Activated T-cell treated with anti-CD3 and anti-CD28 coated beads, Interleukin-2, amount 50 U/mL, for 4 hours (primary cell): Measurements from ENCODE around the gene GALNT17. TPM values are rescaled to one million over a fixed set of nuclear protein-coding genes. Genes with fewer than 3 reads are reported as not detected.
A peak's percentile ranks its signal among the peaks of the same experiment; 100 is the strongest.

Source experiments
- ATAC-seq, 2 donors: fragments of 200-7000 bp; cut with Tn5 transposase; one replicate each; pipeline ENCODE4 v1.10.0; 2021
- DNase-seq: peaks from one replicate; pipeline ENCODE4 v3.0.0-alpha.2; 2020
- H3K27me3 Mint-ChIP-seq: one replicate; pipeline ENCODE4 v1.8.0; 2021; ENCODE audit warnings: low read depth, mixed read lengths
- H3K36me3 Mint-ChIP-seq: one replicate; pipeline ENCODE4 v1.8.0; 2022; ENCODE audit warnings: mixed read lengths; ENCODE audit not compliant: insufficient read depth
- H3K4me1 Mint-ChIP-seq: one replicate; pipeline ENCODE4 v1.8.0; 2021; ENCODE audit warnings: low read depth, mixed read lengths
- H3K4me3 Mint-ChIP-seq: one replicate; pipeline ENCODE4 v1.8.0; 2021; ENCODE audit warnings: mild to moderate bottlenecking, moderate library complexity, mixed read lengths
- H3K9me3 Mint-ChIP-seq: one replicate; pipeline ENCODE4 v1.8.0; 2021; ENCODE audit warnings: mixed read lengths
- total RNA-seq, 3 donors: library from RNA; stranded (reverse); gene quantifications; one replicate each; pipeline ENCODE4 v1.2.1, GENCODE V29; 2021

Gene GALNT17
- under 1 TPM in 1 of 3 donors, not detected in 2; 0.30 TPM for total RNA-seq

GRCh38 chr7:71132127-71132376 lies at the start of gene GALNT17:
Gene GALNT17, plus strand, starts transcription at chr7:71132144.
- Mint-ChIP-seq H3K36me3 (no peaks in the 10 kb centered on the region), H3K27me3 (peaks cover 27% of the 10 kb centered on the region), H3K4me3 (no peak within 1 kb of the TSS), H3K4me1 (no peaks in the 10 kb centered on the region), H3K9me3 (no peaks in the 10 kb centered on the region)
- ATAC-seq, result peak in 1 of 2 donors; percentile 17
- DNase-seq, result no peak

- H3K4me1 Mint-ChIP-seq, result no peaks in the 10 kb centered on the region
- no peaks in the 10 kb centered on the region for H3K27me3 Mint-ChIP-seq
- no peak for ATAC-seq
- peaks cover 24% of the 10 kb centered on the region for H3K9me3 Mint-ChIP-seq
- H3K4me3 Mint-ChIP-seq, result no peak overlapping the region
- no peaks in the 10 kb centered on the region for H3K36me3 Mint-ChIP-seq
- DNase-seq, result no peak
Measured at GRCh38 chr7:71095266-71095860, 36.6 kb upstream of the GALNT17 start.

GRCh38 chr7:71096351-71096750 lies 35.6 kb upstream of the GALNT17 start:
- H3K9me3 Mint-ChIP-seq, result peaks cover 19% of the 10 kb centered on the region
- H3K4me1 Mint-ChIP-seq, result no peaks in the 10 kb centered on the region
- H3K4me3 Mint-ChIP-seq, result no peak overlapping the region
- DNase-seq (no peak), ATAC-seq (no peak)
- H3K36me3 Mint-ChIP-seq, result no peaks in the 10 kb centered on the region
- no peaks in the 10 kb centered on the region for H3K27me3 Mint-ChIP-seq

GRCh38 chr7:71106226-71106625 lies 25.7 kb upstream of the GALNT17 start:
- ATAC-seq (no peak), DNase-seq (no peak)
- Mint-ChIP-seq H3K36me3 (no peaks in the 10 kb centered on the region), H3K4me3 (no peak overlapping the region), H3K4me1 (no peaks in the 10 kb centered on the region), H3K27me3 (no peaks in the 10 kb centered on the region), H3K9me3 (peaks cover 12% of the 10 kb centered on the region)

GRCh38 chr7:71112436-71112835 lies 19.5 kb upstream of the GALNT17 start:
- Mint-ChIP-seq H3K36me3 (no peaks in the 10 kb centered on the region), H3K27me3 (no peaks in the 10 kb centered on the region), H3K4me3 (no peak overlapping the region), H3K9me3 (peaks cover 10% of the 10 kb centered on the region), H3K4me1 (no peaks in the 10 kb centered on the region)
- DNase-seq, result no peak
- no peak for ATAC-seq

- no peaks in the 10 kb centered on the region for H3K4me1 Mint-ChIP-seq
- DNase-seq (no peak), ATAC-seq (no peak)
- no peaks in the 10 kb centered on the region for H3K27me3 Mint-ChIP-seq
- no peaks in the 10 kb centered on the region for H3K36me3 Mint-ChIP-seq
- H3K4me3 Mint-ChIP-seq, result no peak overlapping the region
- H3K9me3 Mint-ChIP-seq, result peaks cover 3% of the 10 kb centered on the region
Measured at GRCh38 chr7:71120096-71120495, 11.8 kb upstream of the GALNT17 start.

- no peak for ATAC-seq
- no peaks in the 10 kb centered on the region for H3K9me3 Mint-ChIP-seq
Measured at GRCh38 chr7:71129126-71129525, 2.8 kb upstream of the GALNT17 start.

GRCh38 chr7:71130031-71130679 lies 1.8 kb upstream of the GALNT17 start:
- DNase-seq (no peak), ATAC-seq (no peak)
- Mint-ChIP-seq H3K4me3 (no peak overlapping the region), H3K9me3 (no peaks in the 10 kb centered on the region), H3K27me3 (peaks cover 27% of the 10 kb centered on the region), H3K36me3 (no peaks in the 10 kb centered on the region), H3K4me1 (no peaks in the 10 kb centered on the region)

More at GRCh38 chr7:71129126-71129525, 2.8 kb upstream of the GALNT17 start:
- H3K36me3 Mint-ChIP-seq, result no peaks in the 10 kb centered on the region
- H3K4me3 Mint-ChIP-seq, result no peak overlapping the region
- H3K27me3 Mint-ChIP-seq, result peaks cover 22% of the 10 kb centered on the region
- H3K4me1 Mint-ChIP-seq, result no peaks in the 10 kb centered on the region
- no peak for DNase-seq

GRCh38 chr7:71131256-71132126 lies 453 bp upstream of the GALNT17 start:
- no peaks in the 10 kb centered on the region for H3K36me3 Mint-ChIP-seq
- H3K27me3 Mint-ChIP-seq, result peaks cover 27% of the 10 kb centered on the region
- H3K4me1 Mint-ChIP-seq, result no peaks in the 10 kb centered on the region
- H3K9me3 Mint-ChIP-seq, result no peaks in the 10 kb centered on the region
- H3K4me3 Mint-ChIP-seq, result no peak overlapping the region
- no peak for DNase-seq
- peak in 1 of 2 donors; percentile 54 for ATAC-seq

GRCh38 chr7:71132377-71133231 lies 660 bp downstream of the GALNT17 start:
- no peaks in the 10 kb centered on the region for H3K9me3 Mint-ChIP-seq
- H3K4me3 Mint-ChIP-seq, result no peak overlapping the region
- ATAC-seq (no peak), DNase-seq (no peak)
- no peaks in the 10 kb centered on the region for H3K36me3 Mint-ChIP-seq
- H3K4me1 Mint-ChIP-seq, result no peaks in the 10 kb centered on the region
- peaks cover 27% of the 10 kb centered on the region for H3K27me3 Mint-ChIP-seq

GRCh38 chr7:71133232-71133622 lies 1.3 kb downstream of the GALNT17 start:
- Mint-ChIP-seq H3K36me3 (no peaks in the 10 kb centered on the region), H3K4me3 (no peak overlapping the region), H3K4me1 (no peaks in the 10 kb centered on the region), H3K27me3 (peaks cover 27% of the 10 kb centered on the region), H3K9me3 (peaks cover 4% of the 10 kb centered on the region)
- DNase-seq (no peak), ATAC-seq (no peak)

GRCh38 chr7:71133856-71134255 lies 1.9 kb downstream of the GALNT17 start:
- ATAC-seq (no peak), DNase-seq (no peak)
- Mint-ChIP-seq H3K9me3 (peaks cover 5% of the 10 kb centered on the region), H3K4me1 (no peaks in the 10 kb centered on the region), H3K4me3 (no peak overlapping the region), H3K27me3 (peaks cover 27% of the 10 kb centered on the region), H3K36me3 (no peaks in the 10 kb centered on the region)

- ATAC-seq (no peak), DNase-seq (no peak)
- H3K4me3 Mint-ChIP-seq, result no peak overlapping the region
- H3K9me3 Mint-ChIP-seq, result peaks cover 9% of the 10 kb centered on the region
- no peaks in the 10 kb centered on the region for H3K36me3 Mint-ChIP-seq
- H3K4me1 Mint-ChIP-seq, result no peaks in the 10 kb centered on the region
- H3K27me3 Mint-ChIP-seq, result peaks cover 23% of the 10 kb centered on the region
Measured at GRCh38 chr7:71135116-71135515, 3.2 kb downstream of the GALNT17 start.

- DNase-seq (no peak), ATAC-seq (no peak)
- Mint-ChIP-seq H3K4me1 (no peaks in the 10 kb centered on the region), H3K27me3 (peaks cover 21% of the 10 kb centered on the region), H3K36me3 (no peaks in the 10 kb centered on the region), H3K4me3 (no peak overlapping the region), H3K9me3 (peaks cover 9% of the 10 kb centered on the region)
Measured at GRCh38 chr7:71135663-71136062, 3.7 kb downstream of the GALNT17 start.
